RWPE2 (cell line): ENCODE measurements around the gene GAS2L1.

Source experiments
- ATAC-seq: fragments of 200-7000 bp; cut with Tn5 transposase; 3 replicates; pipeline ENCODE4 v1.9.1; 2021; ENCODE audit warnings: low read depth
- DNase-seq: peaks from one replicate; pipeline ENCODE4 v3.0.0-alpha.2; 2020; ENCODE audit warnings: low spot score
- H3K27ac ChIP-seq: fragments of 450-650 bp; 2 replicates; pipeline ENCODE4 v1.5.1; 2017; ENCODE audit warnings: mild to moderate bottlenecking; ENCODE audit not compliant: poor library complexity, severe bottlenecking
- H3K27me3 ChIP-seq: fragments of 250-450 bp; sonication (Bioruptor Pico); 2 replicates; pipeline ENCODE4 v1.5.1; 2021; ENCODE audit warnings: mild to moderate bottlenecking, moderate library complexity; ENCODE audit not compliant: insufficient read depth, poor library complexity, severe bottlenecking
- H3K36me3 ChIP-seq: fragments of 250-450 bp; sonication (Bioruptor Pico); 2 replicates; pipeline ENCODE4 v1.5.1; 2020; ENCODE audit warnings: low read depth, mild to moderate bottlenecking, moderate library complexity
- H3K4me1 ChIP-seq: fragments of 250-450 bp; sonication (Bioruptor Pico); 2 replicates; pipeline ENCODE4 v1.5.1; 2021; ENCODE audit warnings: mild to moderate bottlenecking, moderate library complexity; ENCODE audit not compliant: insufficient read depth, poor library complexity, severe bottlenecking
- H3K4me3 ChIP-seq: fragments of 250-450 bp; sonication (Bioruptor Pico); 2 replicates; pipeline ENCODE4 v1.5.1; 2021; ENCODE audit warnings: mild to moderate bottlenecking, moderate library complexity; ENCODE audit not compliant: severe bottlenecking
- H3K9me3 ChIP-seq: fragments of 250-450 bp; sonication (Bioruptor Pico); 2 replicates; pipeline ENCODE4 v1.5.1; 2021; ENCODE audit warnings: mild to moderate bottlenecking, moderate library complexity; ENCODE audit not compliant: severe bottlenecking
- TF ChIP-seq, protein P1 (sequence below): fragments of 450-650 bp; IDR thresholded peaks from one replicate; pipeline ENCODE4 v1.5.1; 2017; ENCODE audit warnings: mild to moderate bottlenecking, moderate library complexity; ENCODE audit not compliant: poor library complexity, severe bottlenecking

Gene GAS2L1

GRCh38 chr22:29310065-29310862, 3.8 kb downstream of the GAS2L1 start:
- no peak for DNase-seq
- TF ChIP-seq, protein P1, sequence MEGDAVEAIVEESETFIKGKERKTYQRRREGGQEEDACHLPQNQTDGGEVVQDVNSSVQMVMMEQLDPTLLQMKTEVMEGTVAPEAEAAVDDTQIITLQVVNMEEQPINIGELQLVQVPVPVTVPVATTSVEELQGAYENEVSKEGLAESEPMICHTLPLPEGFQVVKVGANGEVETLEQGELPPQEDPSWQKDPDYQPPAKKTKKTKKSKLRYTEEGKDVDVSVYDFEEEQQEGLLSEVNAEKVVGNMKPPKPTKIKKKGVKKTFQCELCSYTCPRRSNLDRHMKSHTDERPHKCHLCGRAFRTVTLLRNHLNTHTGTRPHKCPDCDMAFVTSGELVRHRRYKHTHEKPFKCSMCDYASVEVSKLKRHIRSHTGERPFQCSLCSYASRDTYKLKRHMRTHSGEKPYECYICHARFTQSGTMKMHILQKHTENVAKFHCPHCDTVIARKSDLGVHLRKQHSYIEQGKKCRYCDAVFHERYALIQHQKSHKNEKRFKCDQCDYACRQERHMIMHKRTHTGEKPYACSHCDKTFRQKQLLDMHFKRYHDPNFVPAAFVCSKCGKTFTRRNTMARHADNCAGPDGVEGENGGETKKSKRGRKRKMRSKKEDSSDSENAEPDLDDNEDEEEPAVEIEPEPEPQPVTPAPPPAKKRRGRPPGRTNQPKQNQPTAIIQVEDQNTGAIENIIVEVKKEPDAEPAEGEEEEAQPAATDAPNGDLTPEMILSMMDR: no peak
- ATAC-seq: no peak
- Histone ChIP-seq H3K9me3 (no peaks in the 10 kb centered on the region), H3K4me3 (no peak overlapping the region), H3K4me1 (peaks cover 22% of the 10 kb centered on the region), H3K27me3 (peaks cover 20% of the 10 kb centered on the region), H3K36me3 (no peaks in the 10 kb centered on the region), H3K27ac (peak overlapping the region; percentile 76)

GRCh38 chr22:29310863-29311339, 4.5 kb downstream of the GAS2L1 start:
- peak overlapping the region; percentile 76 for H3K27ac ChIP-seq

GRCh38 chr22:29311464-29312217, 5.2 kb downstream of the GAS2L1 start:
- ATAC-seq (no peak), DNase-seq (peak; percentile 58)
- no peak overlapping the region for H3K27ac ChIP-seq
- H3K4me3 ChIP-seq: no peak overlapping the region
- H3K27me3 ChIP-seq: peaks cover 30% of the 10 kb centered on the region
- TF ChIP-seq, protein P1: no peak
- peaks cover 22% of the 10 kb centered on the region for H3K4me1 ChIP-seq
- no peaks in the 10 kb centered on the region for H3K36me3 ChIP-seq
- no peaks in the 10 kb centered on the region for H3K9me3 ChIP-seq

More at GRCh38 chr22:29310863-29311339, 4.5 kb downstream of the GAS2L1 start:
- Histone ChIP-seq H3K9me3 (no peaks in the 10 kb centered on the region), H3K4me1 (peaks cover 22% of the 10 kb centered on the region), H3K27me3 (peaks cover 23% of the 10 kb centered on the region), H3K4me3 (no peak overlapping the region), H3K36me3 (no peaks in the 10 kb centered on the region)
- peak; percentile 68 for ATAC-seq
- DNase-seq: peak; percentile 97
- TF ChIP-seq, protein P1: no peak

GRCh38 chr22:29312218-29313125, 6.0 kb downstream of the GAS2L1 start:
- H3K9me3 ChIP-seq: no peaks in the 10 kb centered on the region
- H3K27ac ChIP-seq: no peak overlapping the region
- TF ChIP-seq, protein P1: no peak
- peak; percentile 60 for DNase-seq
- no peak for ATAC-seq
- peaks cover 31% of the 10 kb centered on the region for H3K27me3 ChIP-seq
- H3K36me3 ChIP-seq: no peaks in the 10 kb centered on the region
- no peak overlapping the region for H3K4me3 ChIP-seq
- H3K4me1 ChIP-seq: peaks cover 22% of the 10 kb centered on the region
